CD4-positive, alpha-beta T cell treated with Interferon alpha-2 for 1 hour (primary cell): ENCODE results near the gene NAV2.

Source experiments
- DNase-seq, 2 donors: peaks; one replicate each; pipeline ENCODE4 v3.0.0-alpha.2; 2020 to 2022

NAV2 gene

GRCh38 chr11:19686234-19686633 is 26.4 kb upstream of the NAV2 start:
- DNase-seq, result no peak

GRCh38 chr11:19687392-19687791 is 25.2 kb upstream of the NAV2 start:
- DNase-seq, result no peak

- DNase-seq, result no peak
Measured at GRCh38 chr11:19689281-19690000, 23.2 kb upstream of the NAV2 start.

- no peak for DNase-seq
Measured at GRCh38 chr11:19690885-19691284, 21.8 kb upstream of the NAV2 start.

- DNase-seq, result no peak
Measured at GRCh38 chr11:19691815-19692500, 20.7 kb upstream of the NAV2 start.

GRCh38 chr11:19693146-19693545 is 19.5 kb upstream of the NAV2 start:
- no peak for DNase-seq

- DNase-seq, result no peak
Measured at GRCh38 chr11:19694796-19695345, 17.8 kb upstream of the NAV2 start.

- DNase-seq, result no peak
Measured at GRCh38 chr11:19696073-19696472, 16.6 kb upstream of the NAV2 start.

- DNase-seq, result no peak
Measured at GRCh38 chr11:19696904-19697303, 15.7 kb upstream of the NAV2 start.

GRCh38 chr11:19697721-19698121 is 14.9 kb upstream of the NAV2 start:
- DNase-seq, result no peak

GRCh38 chr11:19698493-19699292 is 13.9 kb upstream of the NAV2 start:
- DNase-seq, result no peak

GRCh38 chr11:19701421-19701820 is 11.2 kb upstream of the NAV2 start:
- DNase-seq, result no peak

- no peak for DNase-seq
Measured at GRCh38 chr11:19702620-19703019, 10.0 kb upstream of the NAV2 start.

- DNase-seq, result no peak
Measured at GRCh38 chr11:19703211-19703610, 9.4 kb upstream of the NAV2 start.

GRCh38 chr11:19704213-19704612 is 8.4 kb upstream of the NAV2 start:
- DNase-seq, result no peak

- no peak for DNase-seq
Measured at GRCh38 chr11:19705936-19706335, 6.7 kb upstream of the NAV2 start.

- no peak for DNase-seq
Measured at GRCh38 chr11:19711911-19712280, 741 bp upstream of the NAV2 start.

GRCh38 chr11:19713196-19714021 is 772 bp downstream of the NAV2 start:
- no peak for DNase-seq

GRCh38 chr11:19714022-19714386 is 1.4 kb downstream of the NAV2 start:
- no peak for DNase-seq

GRCh38 chr11:19714387-19715363 is 2.0 kb downstream of the NAV2 start:
- no peak for DNase-seq

- DNase-seq, result no peak
Measured at GRCh38 chr11:19715373-19715772, 2.7 kb downstream of the NAV2 start.
